ENCODE results near the gene TLR1.

GRCh38 chr4:38769857-38770256 lies 34.7 kb downstream of the TLR1 start:
- TF ChIP-seq CTCF (IDR thresholded peaks at IDR 0.05) (no peak), POLR2A (IDR thresholded peaks at IDR 0.05) (no peak)
